ENCODE measurements around the gene ANXA8. TPM values are rescaled to one million over a fixed set of nuclear protein-coding genes. Genes with fewer than 3 reads are reported as not detected.
"Not testable (repeated sequence)": the region's sequence is repeated elsewhere in the genome, so short reads cannot be mapped to it uniquely, and the experiment has no call there.

The ANXA8 gene
- total RNA-seq (under 1 TPM in 2 of 6 donors, not detected in 4; 0.15 to 0.84 TPM), polyA plus RNA-seq (1 to 10 TPM in 1 of 2 donors, under 1 TPM in 1; 0.33 to 2.1 TPM)

GRCh38 chr10:47483923-47484322 lies at the start of gene ANXA8:
ANXA8 (minus strand) TSS chr10:47484115; CDS start chr10:47483933, 182 bp downstream.
- intact Hi-C loops (cut with DNase I); H3K36me3 ChIP-seq; FAIRE-seq; H3K4me1 ChIP-seq; H3K9me3 ChIP-seq; H3K27ac ChIP-seq; H3K27me3 ChIP-seq; H3K4me3 ChIP-seq: not testable (repeated sequence)
- peak in 1 of 6 donors; percentile 21 for DNase-seq
- 85 to 90% methylated on average over 8 of the region's 11 CpGs for WGBS, 2 donors
- peak in 1 of 4 donors; percentile 8 for ATAC-seq

DNA sequence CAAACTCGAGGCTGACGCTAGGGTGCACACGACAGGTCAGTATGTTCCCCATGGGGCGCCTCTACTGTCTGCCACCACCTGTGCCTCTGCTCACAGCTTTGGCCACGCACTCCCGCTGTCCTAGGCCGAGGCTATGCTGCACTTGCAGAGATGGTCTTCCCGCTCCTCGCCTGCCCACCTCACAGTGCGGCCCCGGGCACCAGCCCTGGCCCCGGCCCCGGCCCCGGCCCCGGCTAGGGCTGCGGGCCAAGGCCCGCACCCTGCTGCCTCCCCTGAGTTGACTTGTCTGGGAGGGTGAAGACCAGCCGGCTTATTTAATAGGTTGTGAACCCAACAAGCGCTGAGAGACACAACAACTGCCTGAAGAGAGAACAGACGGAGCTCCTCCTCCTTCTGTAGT lies 39.6 kb upstream of the ANXA8 start, which contains the start of gene AGAP9:
Gene AGAP9 (minus strand): TSS at position 164 of the 400 bp plus-strand sequence. CDS start 112 bp downstream, at position 52.
- DNase-seq; H3K27ac ChIP-seq; H3K27me3 ChIP-seq; H3K9me3 ChIP-seq; ATAC-seq; H3K36me3 ChIP-seq; intact Hi-C loops (cut with DNase I); FAIRE-seq; H3K4me3 ChIP-seq; H3K4me1 ChIP-seq: not testable (repeated sequence)
- no CpG with 5 or more reads among the region's 20 CpGs for WGBS, 2 donors

GRCh38 chr10:47502313-47502712 lies 18.4 kb upstream of the ANXA8 start:
- ATAC-seq; H3K4me1 ChIP-seq; H3K4me3 ChIP-seq; H3K27me3 ChIP-seq; H3K9me3 ChIP-seq; H3K36me3 ChIP-seq; intact Hi-C loops (cut with DNase I); FAIRE-seq; H3K27ac ChIP-seq: not testable (repeated sequence)
- 86 to 87% methylated on average over 5 to 9 of the region's 9 CpGs for WGBS, 2 donors
- DNase-seq = peak in 1 of 6 donors; percentile 5

- H3K4me3 ChIP-seq; H3K4me1 ChIP-seq; H3K9me3 ChIP-seq; FAIRE-seq; DNase-seq; H3K27ac ChIP-seq; ATAC-seq; H3K27me3 ChIP-seq; intact Hi-C loops (cut with DNase I); H3K36me3 ChIP-seq: not testable (repeated sequence)
- 3 to 33% methylated on average over 1 of the region's 6 CpGs for WGBS, 2 donors
Observed at GRCh38 chr10:47494226-47494625, 10.3 kb upstream of the ANXA8 start.

GRCh38 chr10:47491600-47491999 lies 7.7 kb upstream of the ANXA8 start, which contains the start of gene FAM25G:
FAM25G (minus strand) TSS chr10:47491700; CDS start chr10:47491674, 26 bp downstream.
- FAIRE-seq = not testable (repeated sequence)

GRCh38 chr10:47489630-47490029 lies 5.7 kb upstream of the ANXA8 start:
- H3K27ac ChIP-seq; H3K4me1 ChIP-seq; H3K36me3 ChIP-seq; ATAC-seq; H3K9me3 ChIP-seq; H3K27me3 ChIP-seq; FAIRE-seq; intact Hi-C loops (cut with DNase I); H3K4me3 ChIP-seq: not testable (repeated sequence)
- 91 to 100% methylated on average over 1 to 3 of the region's 7 CpGs for WGBS, 2 donors
- DNase-seq = peak in 1 of 6 donors; percentile 30

More at GRCh38 chr10:47491600-47491999, 7.7 kb upstream of the ANXA8 start, which contains the start of gene FAM25G:
- DNase-seq; intact Hi-C loops (cut with DNase I); H3K36me3 ChIP-seq; H3K27ac ChIP-seq; H3K27me3 ChIP-seq; H3K4me1 ChIP-seq; H3K4me3 ChIP-seq; H3K9me3 ChIP-seq; ATAC-seq: not testable (repeated sequence)
- 82 to 95% methylated on average over 2 to 7 of the region's 9 CpGs for WGBS, 2 donors

GRCh38 chr10:47485943-47486342 lies 2.0 kb upstream of the ANXA8 start:
- DNase-seq; H3K27me3 ChIP-seq; FAIRE-seq; H3K27ac ChIP-seq; intact Hi-C loops (cut with DNase I); H3K9me3 ChIP-seq; H3K36me3 ChIP-seq; H3K4me3 ChIP-seq; ATAC-seq; H3K4me1 ChIP-seq: not testable (repeated sequence)
- WGBS, 2 donors = 56 to 91% methylated on average over 1 to 2 of the region's 4 CpGs

DNA sequence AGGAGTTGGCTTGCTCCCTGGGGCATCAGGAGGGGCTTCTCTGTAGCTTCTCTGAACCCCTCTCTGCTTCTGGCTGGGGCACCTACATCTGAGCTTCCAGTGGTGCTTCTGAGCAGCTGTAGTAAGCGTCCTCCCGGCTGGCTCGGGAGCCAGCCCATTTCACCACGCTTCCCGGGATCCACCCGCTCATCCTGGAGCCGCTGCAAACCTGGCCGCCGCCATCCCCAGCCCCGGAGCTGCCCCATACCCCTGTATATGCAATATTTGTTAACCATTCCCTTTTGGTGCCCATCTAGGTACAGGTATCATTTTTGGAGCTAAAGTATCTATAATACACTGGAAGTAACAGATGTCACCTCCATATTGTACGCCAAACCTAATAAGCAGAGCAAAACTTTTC lies 871 bp upstream of the ANXA8 start:
- H3K4me3 ChIP-seq; FAIRE-seq; H3K4me1 ChIP-seq; ATAC-seq; H3K27me3 ChIP-seq; H3K9me3 ChIP-seq; intact Hi-C loops (cut with DNase I); H3K27ac ChIP-seq; H3K36me3 ChIP-seq: not testable (repeated sequence)
- peak in 1 of 6 donors; percentile 11 for DNase-seq
- WGBS, 2 donors = 82 to 87% methylated on average over 10 to 11 of the region's 11 CpGs

GRCh38 chr10:47482367-47482766 lies 1.5 kb downstream of the ANXA8 start:
- H3K27me3 ChIP-seq; FAIRE-seq; intact Hi-C loops (cut with DNase I); H3K4me3 ChIP-seq; H3K9me3 ChIP-seq; H3K27ac ChIP-seq; H3K4me1 ChIP-seq; H3K36me3 ChIP-seq; DNase-seq: not testable (repeated sequence)
- WGBS, 2 donors = no CpG with 5 or more reads among the region's 1 CpG
- peak in 3 of 4 donors; percentile 17 to 53 (median 28) for ATAC-seq

DNA sequence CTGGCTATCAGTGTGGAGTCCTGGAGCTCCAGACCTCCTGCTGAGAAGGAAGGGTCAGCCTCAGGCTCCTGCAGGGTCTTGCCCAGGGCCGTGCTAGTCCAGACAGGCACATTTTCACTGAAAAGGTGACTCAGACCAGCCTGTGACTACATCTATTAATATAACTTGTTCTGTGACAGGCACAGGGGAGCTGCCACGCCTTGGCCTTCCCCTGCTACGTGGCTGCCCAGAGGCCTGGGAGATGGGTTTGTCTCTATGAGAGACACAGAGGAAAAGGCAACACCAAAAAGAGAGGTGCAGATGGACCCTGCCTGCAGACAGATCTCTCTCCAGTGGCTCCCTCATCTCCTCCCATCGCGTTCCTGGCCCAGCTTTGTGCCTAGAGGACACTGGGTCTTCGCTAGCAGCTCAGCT lies 2.1 kb downstream of the ANXA8 start:
- intact Hi-C loops (cut with DNase I); H3K36me3 ChIP-seq; H3K9me3 ChIP-seq; H3K27me3 ChIP-seq; H3K4me3 ChIP-seq; DNase-seq; H3K27ac ChIP-seq; H3K4me1 ChIP-seq; FAIRE-seq: not testable (repeated sequence)
- 70 to 86% methylated on average over 5 of the region's 6 CpGs for WGBS, 2 donors
- peak in 2 of 4 donors; percentile 50 to 78 for ATAC-seq

GRCh38 chr10:47481182-47481766 lies 2.6 kb downstream of the ANXA8 start:
- 44 to 52% methylated on average over 7 to 8 of the region's 10 CpGs for WGBS, 2 donors
- DNase-seq; H3K27ac ChIP-seq; intact Hi-C loops (cut with DNase I); FAIRE-seq; H3K4me1 ChIP-seq; H3K4me3 ChIP-seq; H3K36me3 ChIP-seq; H3K27me3 ChIP-seq; H3K9me3 ChIP-seq: not testable (repeated sequence)
- peak in 2 of 4 donors; percentile 58 to 59 for ATAC-seq

GRCh38 chr10:47480133-47480532 lies 3.8 kb downstream of the ANXA8 start:
- peak in 1 of 4 donors; percentile 21 for ATAC-seq
- H3K27ac ChIP-seq; H3K9me3 ChIP-seq; H3K4me1 ChIP-seq; H3K27me3 ChIP-seq; FAIRE-seq; H3K4me3 ChIP-seq; intact Hi-C loops (cut with DNase I); DNase-seq; H3K36me3 ChIP-seq: not testable (repeated sequence)
- no CpG with 5 or more reads among the region's 3 CpGs for WGBS, 2 donors
